H7 (cell line): Measurements from ENCODE around the gene DMAC2L. TPM values are rescaled to one million over a fixed set of nuclear protein-coding genes. Genes with fewer than 3 reads are reported as not detected.
"Not testable (repeated sequence)": the region's sequence is repeated elsewhere in the genome, so short reads cannot be mapped to it uniquely, and the experiment has no call there.

Experiments used
- DNase-seq: peaks from one replicate; pipeline ENCODE4 v3.0.0; 2012
- H3K27me3 ChIP-seq: 2 replicates; pipeline ENCODE4 v1.6.0; 2011; ENCODE audit warnings: mild to moderate bottlenecking, low read length; ENCODE audit not compliant: control insufficient read depth, insufficient read depth
- H3K36me3 ChIP-seq: replicated peaks from 2 replicates; pipeline ENCODE4 v1.5.1; 2011; ENCODE audit warnings: low read length; ENCODE audit not compliant: control insufficient read depth, insufficient read depth
- H3K4me3 ChIP-seq: 2 replicates; pipeline ENCODE4 v1.5.1; 2011; ENCODE audit warnings: low read depth, mild to moderate bottlenecking, control low read depth, low read length, moderate library complexity; ENCODE audit not compliant: insufficient read depth
- total RNA-seq: library from RNA; depleted of rRNA; stranded (reverse); fragments of >200 nt; shearing (Covaris generic); gene quantifications from 2 replicates; pipeline ENCODE4 v1.2.3, GENCODE V29; 2014

The DMAC2L gene
- total RNA-seq, 1 experiment from 2014 or later: 8.2 TPM

GRCh38 chr14:50355692-50356091 is 43.6 kb downstream of the DMAC2L start:
- no peak for DNase-seq
- Histone ChIP-seq H3K36me3 (no peaks in the 10 kb centered on the region), H3K27me3 (no peaks in the 10 kb centered on the region), H3K4me3 (no peak overlapping the region)

- not testable (repeated sequence) for H3K27me3 ChIP-seq, DNase-seq, H3K4me3 ChIP-seq, H3K36me3 ChIP-seq
These were observed 44.2 kb downstream of the DMAC2L start for GRCh38 chr14:50356283-50356682.

- Histone ChIP-seq H3K36me3 (no peaks in the 10 kb centered on the region), H3K27me3 (no peaks in the 10 kb centered on the region), H3K4me3 (no peak overlapping the region)
- DNase-seq: no peak
These were observed 45.0 kb downstream of the DMAC2L start for GRCh38 chr14:50357124-50357523.

GRCh38 chr14:50357753-50358395 is 45.8 kb downstream of the DMAC2L start:
- no peaks in the 10 kb centered on the region for H3K36me3 ChIP-seq
- H3K27me3 ChIP-seq: no peaks in the 10 kb centered on the region
- H3K4me3 ChIP-seq: no peak overlapping the region
- DNase-seq: no peak

GRCh38 chr14:50359631-50360030 is 47.5 kb downstream of the DMAC2L start:
- Histone ChIP-seq H3K4me3 (no peak overlapping the region), H3K27me3 (no peaks in the 10 kb centered on the region), H3K36me3 (no peaks in the 10 kb centered on the region)
- no peak for DNase-seq

GRCh38 chr14:50360093-50360492 is 48.0 kb downstream of the DMAC2L start:
- H3K4me3 ChIP-seq: no peak overlapping the region
- no peaks in the 10 kb centered on the region for H3K27me3 ChIP-seq
- no peaks in the 10 kb centered on the region for H3K36me3 ChIP-seq
- no peak for DNase-seq

- Histone ChIP-seq H3K36me3 (no peaks in the 10 kb centered on the region), H3K4me3 (no peak overlapping the region), H3K27me3 (no peaks in the 10 kb centered on the region)
- DNase-seq: no peak
These were observed 48.7 kb downstream of the DMAC2L start for GRCh38 chr14:50360851-50361250.

GRCh38 chr14:50361473-50362403 is 49.6 kb downstream of the DMAC2L start:
- H3K4me3 ChIP-seq, DNase-seq, H3K27me3 ChIP-seq, H3K36me3 ChIP-seq: not testable (repeated sequence)

GRCh38 chr14:50362764-50363713 is 50.9 kb downstream of the DMAC2L start:
- no peaks in the 10 kb centered on the region for H3K36me3 ChIP-seq
- H3K4me3 ChIP-seq: no peak overlapping the region
- no peak for DNase-seq
- no peaks in the 10 kb centered on the region for H3K27me3 ChIP-seq

GRCh38 chr14:50363714-50364111 is 51.6 kb downstream of the DMAC2L start:
- no peak for DNase-seq
- Histone ChIP-seq H3K27me3 (no peaks in the 10 kb centered on the region), H3K4me3 (no peak overlapping the region), H3K36me3 (no peaks in the 10 kb centered on the region)

GRCh38 chr14:50364792-50365191 is 52.7 kb downstream of the DMAC2L start:
- no peak for DNase-seq
- H3K27me3 ChIP-seq: no peaks in the 10 kb centered on the region
- no peak overlapping the region for H3K4me3 ChIP-seq
- H3K36me3 ChIP-seq: no peaks in the 10 kb centered on the region

- H3K27me3 ChIP-seq, H3K4me3 ChIP-seq, DNase-seq, H3K36me3 ChIP-seq: not testable (repeated sequence)
These were observed 53.4 kb downstream of the DMAC2L start for GRCh38 chr14:50365572-50365971.

- no peak overlapping the region for H3K4me3 ChIP-seq
- no peak for DNase-seq
- H3K27me3 ChIP-seq: no peaks in the 10 kb centered on the region
- H3K36me3 ChIP-seq: no peaks in the 10 kb centered on the region
These were observed 54.0 kb downstream of the DMAC2L start for GRCh38 chr14:50366115-50366514.

- H3K4me3 ChIP-seq: no peak overlapping the region
- no peaks in the 10 kb centered on the region for H3K27me3 ChIP-seq
- DNase-seq: no peak
- H3K36me3 ChIP-seq: no peaks in the 10 kb centered on the region
These were observed 54.5 kb downstream of the DMAC2L start for GRCh38 chr14:50366589-50366988.
